Loucy (cell line): Measurements from ENCODE around the gene CA11.

Experiments used
- H2AFZ ChIP-seq: fragments of 200-600 bp; sonication (generic); 2 replicates; pipeline ENCODE4 v1.6.0; 2016; ENCODE audit warnings: antibody characterized with exemption, mild to moderate bottlenecking, low read length, moderate library complexity
- H3F3A ChIP-seq: fragments of 200-600 bp; 2 replicates; pipeline ENCODE4 v1.6.0; 2016; ENCODE audit warnings: antibody characterized with exemption, low read depth, mild to moderate bottlenecking
- H3K27me3 ChIP-seq: fragments of 200-600 bp; sonication (generic); 2 replicates; pipeline ENCODE4 v1.6.1; 2014; ENCODE audit warnings: low read length, mild to moderate bottlenecking; ENCODE audit not compliant: insufficient read depth, poor library complexity, severe bottlenecking
- H3K36me3 ChIP-seq: fragments of 200-600 bp; sonication (generic); 2 replicates; pipeline ENCODE4 v1.6.1; 2016; ENCODE audit warnings: low read length; ENCODE audit not compliant: insufficient read depth
- H3K4me1 ChIP-seq: fragments of 200-600 bp; sonication (generic); 2 replicates; pipeline ENCODE4 v1.5.1; 2014; ENCODE audit warnings: low read length, mild to moderate bottlenecking; ENCODE audit not compliant: insufficient read depth, poor library complexity, severe bottlenecking
- H3K4me2 ChIP-seq: fragments of 200-600 bp; sonication (generic); 2 replicates; pipeline ENCODE4 v1.6.0; 2014; ENCODE audit warnings: antibody characterized with exemption, low read length, low read depth, mild to moderate bottlenecking; ENCODE audit not compliant: poor library complexity, severe bottlenecking
- H3K4me3 ChIP-seq: fragments of 200-600 bp; sonication (generic); 2 replicates; pipeline ENCODE4 v1.5.1; 2014; ENCODE audit warnings: low read length, mild to moderate bottlenecking, mixed read lengths; ENCODE audit not compliant: poor library complexity, severe bottlenecking
- H3K79me2 ChIP-seq: fragments of 200-600 bp; sonication (generic); 2 replicates; pipeline ENCODE4 v1.6.1; 2014; ENCODE audit warnings: low read length; ENCODE audit not compliant: insufficient read depth
- H3K9ac ChIP-seq: fragments of 200-600 bp; sonication (generic); 2 replicates; pipeline ENCODE4 v1.6.0; 2014; ENCODE audit warnings: mild to moderate bottlenecking, low read depth, low read length, moderate library complexity; ENCODE audit not compliant: poor library complexity, severe bottlenecking
- H3K9me2 ChIP-seq: fragments of 200-600 bp; sonication (generic); replicated peaks from 2 replicates; pipeline ENCODE4 v1.6.1; 2016; ENCODE audit warnings: low read depth, low read length, mixed read lengths
- H3K9me3 ChIP-seq: fragments of 200-600 bp; sonication (generic); 2 replicates; pipeline ENCODE4 v1.6.1; 2014; ENCODE audit warnings: mild to moderate bottlenecking, antibody characterized with exemption, low read length, low read depth; ENCODE audit not compliant: insufficient read depth
- H4K20me1 ChIP-seq: fragments of 200-600 bp; sonication (generic); 2 replicates; pipeline ENCODE4 v1.6.0; 2014; ENCODE audit warnings: antibody characterized with exemption, low read length, mild to moderate bottlenecking; ENCODE audit not compliant: insufficient read depth, poor library complexity, severe bottlenecking
- EZH2phosphoT487 ChIP-seq: fragments of 200-600 bp; IDR thresholded peaks from 2 replicates; pipeline ENCODE4 v1.6.1; 2018; ENCODE audit warnings: antibody characterized with exemption, mild to moderate bottlenecking, moderate library complexity, borderline replicate concordance
- TF ChIP-seq, protein P1 (sequence below): fragments of 200-600 bp; sonication (generic); conservative IDR thresholded peaks from 2 replicates; pipeline ENCODE4 v1.5.1; 2014; ENCODE audit warnings: mild to moderate bottlenecking, antibody characterized with exemption, low read length

Gene CA11

DNA sequence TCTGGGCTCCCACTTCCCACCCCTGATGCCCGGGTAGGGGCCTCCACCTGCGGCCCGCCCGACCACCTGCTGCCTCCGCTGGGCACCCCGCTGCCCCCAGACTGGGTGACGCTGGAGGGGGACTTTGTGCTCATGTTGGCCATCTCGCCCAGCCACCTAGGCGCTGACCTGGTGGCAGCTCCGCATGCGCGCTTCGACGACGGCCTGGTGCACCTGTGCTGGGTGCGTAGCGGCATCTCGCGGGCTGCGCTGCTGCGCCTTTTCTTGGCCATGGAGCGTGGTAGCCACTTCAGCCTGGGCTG lies 16.7 kb downstream of the CA11 start:
- no peak overlapping the region for H3K4me3 ChIP-seq
- H3K9me3 ChIP-seq, result no peaks in the 10 kb centered on the region
- H3K36me3 ChIP-seq, result peaks cover 12% of the 10 kb centered on the region; the same call in 1 of the 2 replicates
- H3K4me2 ChIP-seq, result no peak overlapping the region
- H3F3A ChIP-seq, result no peaks in the 10 kb centered on the region
- H3K9me2 ChIP-seq, result no peaks in the 10 kb centered on the region
- H3K79me2 ChIP-seq, result peaks cover 21% of the 10 kb centered on the region
- no peak overlapping the region for H2AFZ ChIP-seq
- H3K9ac ChIP-seq, result no peak overlapping the region
- peaks cover 4% of the 10 kb centered on the region for H4K20me1 ChIP-seq
- TF ChIP-seq, protein P1, sequence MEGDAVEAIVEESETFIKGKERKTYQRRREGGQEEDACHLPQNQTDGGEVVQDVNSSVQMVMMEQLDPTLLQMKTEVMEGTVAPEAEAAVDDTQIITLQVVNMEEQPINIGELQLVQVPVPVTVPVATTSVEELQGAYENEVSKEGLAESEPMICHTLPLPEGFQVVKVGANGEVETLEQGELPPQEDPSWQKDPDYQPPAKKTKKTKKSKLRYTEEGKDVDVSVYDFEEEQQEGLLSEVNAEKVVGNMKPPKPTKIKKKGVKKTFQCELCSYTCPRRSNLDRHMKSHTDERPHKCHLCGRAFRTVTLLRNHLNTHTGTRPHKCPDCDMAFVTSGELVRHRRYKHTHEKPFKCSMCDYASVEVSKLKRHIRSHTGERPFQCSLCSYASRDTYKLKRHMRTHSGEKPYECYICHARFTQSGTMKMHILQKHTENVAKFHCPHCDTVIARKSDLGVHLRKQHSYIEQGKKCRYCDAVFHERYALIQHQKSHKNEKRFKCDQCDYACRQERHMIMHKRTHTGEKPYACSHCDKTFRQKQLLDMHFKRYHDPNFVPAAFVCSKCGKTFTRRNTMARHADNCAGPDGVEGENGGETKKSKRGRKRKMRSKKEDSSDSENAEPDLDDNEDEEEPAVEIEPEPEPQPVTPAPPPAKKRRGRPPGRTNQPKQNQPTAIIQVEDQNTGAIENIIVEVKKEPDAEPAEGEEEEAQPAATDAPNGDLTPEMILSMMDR, result no peak
- TF ChIP-seq EZH2phosphoT487, result no peak
- no peaks in the 10 kb centered on the region for H3K27me3 ChIP-seq
- peaks cover 26% of the 10 kb centered on the region for H3K4me1 ChIP-seq

DNA sequence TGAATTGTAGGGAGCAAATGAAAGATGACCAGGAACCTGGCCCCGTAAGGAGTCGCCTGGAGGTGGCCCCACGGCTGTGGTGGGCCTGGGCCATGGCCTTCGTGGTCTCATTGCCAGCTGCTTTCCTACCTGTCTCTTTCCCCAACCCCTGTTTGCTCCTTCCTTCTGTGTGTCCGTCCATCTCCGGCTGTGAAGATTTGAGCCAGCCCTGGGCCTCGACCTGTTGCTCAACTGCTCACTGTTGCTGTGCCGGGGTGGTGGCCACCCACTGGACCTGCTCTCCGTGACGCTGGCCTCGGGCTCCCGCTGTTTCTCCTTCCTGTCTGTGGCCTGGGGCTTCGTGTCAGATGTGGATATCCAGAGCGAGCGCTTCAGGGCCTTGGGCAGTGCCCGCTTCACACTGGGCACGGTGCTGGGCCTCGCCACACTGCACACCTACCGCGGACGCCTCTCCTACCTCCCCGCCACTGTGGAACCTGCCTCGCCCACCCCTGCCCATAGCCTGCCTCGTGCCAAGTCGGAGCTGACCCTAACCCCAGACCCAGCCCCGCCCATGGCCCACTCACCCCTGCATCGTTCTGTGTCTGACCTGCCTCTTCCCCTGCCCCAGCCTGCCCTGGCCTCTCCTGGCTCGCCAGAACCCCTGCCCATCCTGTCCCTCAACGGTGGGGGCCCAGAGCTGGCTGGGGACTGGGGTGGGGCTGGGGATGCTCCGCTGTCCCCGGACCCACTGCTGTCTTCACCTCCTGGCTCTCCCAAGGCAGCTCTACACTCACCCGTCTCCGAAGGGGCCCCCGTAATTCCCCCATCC lies 17.3 kb downstream of the CA11 start:
- H3K4me1 ChIP-seq, result peaks cover 23% of the 10 kb centered on the region
- no peak overlapping the region for H3K4me2 ChIP-seq

GRCh38 chr19:48627865-48628314 lies 18.1 kb downstream of the CA11 start:
- H3K9me3 ChIP-seq, result no peaks in the 10 kb centered on the region
- H3K79me2 ChIP-seq, result peaks cover 7% of the 10 kb centered on the region; the same call in 1 of the 2 replicates
- peaks cover 21% of the 10 kb centered on the region for H3K4me1 ChIP-seq
- no peak overlapping the region for H3K4me3 ChIP-seq
- H2AFZ ChIP-seq, result no peak overlapping the region
- peaks cover 4% of the 10 kb centered on the region for H4K20me1 ChIP-seq
- no peaks in the 10 kb centered on the region for H3K9me2 ChIP-seq
- H3K36me3 ChIP-seq, result peaks cover 12% of the 10 kb centered on the region; the same call in 1 of the 2 replicates
- no peak overlapping the region for H3K9ac ChIP-seq
- no peaks in the 10 kb centered on the region for H3F3A ChIP-seq
- no peak overlapping the region for H3K4me2 ChIP-seq
- H3K27me3 ChIP-seq, result no peaks in the 10 kb centered on the region
- TF ChIP-seq, protein P1, result no peak
- TF ChIP-seq EZH2phosphoT487, result no peak

More for the DNA sequence above, 17.3 kb downstream of the CA11 start:
- Histone ChIP-seq H3K9ac (no peak overlapping the region), H3K9me2 (no peaks in the 10 kb centered on the region), H3F3A (no peaks in the 10 kb centered on the region), H3K36me3 (peaks cover 12% of the 10 kb centered on the region; the same call in 1 of the 2 replicates), H3K4me3 (no peak overlapping the region), H2AFZ (no peak overlapping the region), H3K9me3 (no peaks in the 10 kb centered on the region), H3K79me2 (peaks cover 15% of the 10 kb centered on the region; the same call in 1 of the 2 replicates), H3K27me3 (no peaks in the 10 kb centered on the region), H4K20me1 (peaks cover 4% of the 10 kb centered on the region)
- TF ChIP-seq, protein P1, result no peak
- TF ChIP-seq EZH2phosphoT487, result no peak
